ENCODE results near the gene NCK2. TPM values are rescaled to one million over a fixed set of nuclear protein-coding genes. Genes with fewer than 3 reads are reported as not detected.
A peak's percentile ranks its signal among the peaks of the same experiment; 100 is the strongest.

NCK2 gene
- total and polyA plus RNA-seq, 2 of the 4 experiments (the other 2 are of a cell fraction) = 15.8 to 22.2 TPM

- Histone ChIP-seq H3K4me2 (ENCODE audit: low read depth, low read length) (no peak overlapping the region), H3K9ac (ENCODE audit: low read depth, low read length) (no peak overlapping the region), H2AK9ac (replicated peaks; ENCODE audit: low read depth, low read length, poor library complexity) (no peak overlapping the region), H4K8ac (ENCODE audit: low read depth in 2 of 2, low read length in 2 of 2) (no peak overlapping the region), H3K4me1 (ENCODE audit: control insufficient read depth, insufficient read depth, low read length) (peaks cover 4% of the 10 kb centered on the region), H3K27me3 (ENCODE audit: control insufficient read depth, insufficient read depth, low read length) (no peaks in the 10 kb centered on the region), H2AK5ac (ENCODE audit: low read depth, low read length) (no peak overlapping the region), H2AFZ (replicated peaks; ENCODE audit: low read length, poor library complexity) (no peak overlapping the region), H3K56ac (ENCODE audit: extremely low read depth, insufficient read depth, low read length) (no peak overlapping the region), H3K18ac (ENCODE audit: low read depth, low read length) (no peak overlapping the region), H2BK15ac (ENCODE audit: low read depth, low read length) (no peak overlapping the region), H3K27ac (ENCODE audit: insufficient read depth, low read length) (no peak overlapping the region), H3K4me3 (ENCODE audit: insufficient read depth, low read depth, low read length) (no peak overlapping the region), H2BK20ac (ENCODE audit: low read depth, low read length) (no peak overlapping the region), H3K14ac (replicated peaks; ENCODE audit: low read depth, low read length) (0 out of 2 replicates have a peak overlapping the region, but pooled peaks have one; percentile 8), H3K9me1 (ENCODE audit: insufficient read depth, low read length) (peaks cover 31% of the 10 kb centered on the region), H3K36me3 (ENCODE audit: control insufficient read depth, insufficient read depth, low read length) (0 out of 2 replicates have a peak, but pooled peaks cover 1% of the 10 kb centered on the region), H3K9me3 (ENCODE audit: control insufficient read depth, insufficient read depth, low read length) (no peaks in the 10 kb centered on the region), H3K23ac (ENCODE audit: low read depth, low read length) (no peak overlapping the region), H3K4ac (ENCODE audit: low read depth, low read length) (no peak overlapping the region), H4K20me1 (ENCODE audit: insufficient read depth, low read length) (peaks cover 86% of the 10 kb centered on the region), H4K91ac (ENCODE audit: insufficient read depth, low read depth, low read length) (no peak overlapping the region), H4K5ac (ENCODE audit: low read depth, low read length) (no peak overlapping the region), H2BK120ac (ENCODE audit: low read depth, low read length) (no peak overlapping the region), H3K79me1 (ENCODE audit: low read depth in 1 of 2, low read length in 2 of 2) (peaks cover 49 to 91% of the 10 kb centered on the region in 2 experiments), H2BK5ac (ENCODE audit: low read depth, low read length, poor library complexity, severe bottlenecking) (no peak overlapping the region)
- DNase-seq (no peak), ATAC-seq (ENCODE audit: low read depth) (no peak)
- no peak for TF ChIP-seq MAZ (IDR thresholded peaks at IDR 0.05; ENCODE audit: borderline replicate concordance, low read depth, low read length)
- BruUV-seq (replicated peaks) = no TSS peak
- dilution Hi-C loops (cut with HindIII; ENCODE audit: low sequenced_read_pairs, unreplicated experiment) = no loop called here
- 80% methylated on average over 1 of the region's 5 CpGs; no CpG with 5 or more reads in 1 of the 2 experiments for WGBS, 2 experiments (ENCODE audit: extremely low coverage in 2 of 2, insufficient read length in 1 of 2)
- CTCF ChIA-PET = no interaction called here
- intact Hi-C loops (cut with micrococcal nuclease) = no loop called here
- POLR2A ChIA-PET (ENCODE audit: unreplicated experiment) = no interaction called here
- in situ Hi-C loops (cut with MboI; ENCODE audit: low sequenced_read_pairs) = no loop called here
Observed at GRCh38 chr2:105752691-105753358, 8.1 kb downstream of the NCK2 start.

Measured in IMR-90 (cell line).